ENCODE results near the gene BTF3L4.
"Not testable (repeated sequence)": the region's sequence is repeated elsewhere in the genome, so short reads cannot be mapped to it uniquely, and the experiment has no call there.

The BTF3L4 gene

GRCh38 chr1:52055866-52056162 is 281 bp upstream of the BTF3L4 start:
- no peak for DNase-seq

- no peak for DNase-seq
Measured at GRCh38 chr1:52056937-52057231, 789 bp downstream of the BTF3L4 start.

GRCh38 chr1:52057255-52057654 is 1.2 kb downstream of the BTF3L4 start:
- no peak for DNase-seq

- no peak for DNase-seq
Measured at GRCh38 chr1:52057876-52058415, 1.9 kb downstream of the BTF3L4 start.

- no peak for DNase-seq
Measured at GRCh38 chr1:52059321-52059720, 3.2 kb downstream of the BTF3L4 start.

- no peak for DNase-seq
Measured at GRCh38 chr1:52059888-52060287, 3.8 kb downstream of the BTF3L4 start.

GRCh38 chr1:52060822-52061221 is 4.7 kb downstream of the BTF3L4 start:
- DNase-seq: no peak

GRCh38 chr1:52063192-52063591 is 7.1 kb downstream of the BTF3L4 start:
- no peak for DNase-seq

- DNase-seq: no peak
Measured at GRCh38 chr1:52070704-52071103, 14.6 kb downstream of the BTF3L4 start.

- no peak for DNase-seq
Measured at GRCh38 chr1:52072291-52072690, 16.2 kb downstream of the BTF3L4 start.

- DNase-seq: not testable (repeated sequence)
Measured at GRCh38 chr1:52077277-52077676, 21.2 kb downstream of the BTF3L4 start.

GRCh38 chr1:52080014-52080415 is 23.9 kb downstream of the BTF3L4 start:
- DNase-seq: no peak

GRCh38 chr1:52087892-52088291 is 31.8 kb downstream of the BTF3L4 start:
- not testable (repeated sequence) for DNase-seq

GRCh38 chr1:52094300-52094699 is 38.2 kb downstream of the BTF3L4 start:
- DNase-seq: not testable (repeated sequence)

- no peak for DNase-seq
Measured at GRCh38 chr1:52096216-52096615, 40.1 kb downstream of the BTF3L4 start.

GRCh38 chr1:52098139-52098871 is 42.2 kb downstream of the BTF3L4 start:
- DNase-seq: no peak

- no peak for DNase-seq
Measured at GRCh38 chr1:52102336-52103013, 46.4 kb downstream of the BTF3L4 start.

- DNase-seq: no peak
Measured at GRCh38 chr1:52111492-52111891, 55.4 kb downstream of the BTF3L4 start.

GRCh38 chr1:52112489-52112888 is 56.4 kb downstream of the BTF3L4 start:
- no peak for DNase-seq

GRCh38 chr1:52119301-52120079 is 63.4 kb downstream of the BTF3L4 start:
- DNase-seq: no peak

GRCh38 chr1:52122384-52122783 is 66.3 kb downstream of the BTF3L4 start:
- no peak for DNase-seq

GRCh38 chr1:52123622-52124021 is 67.5 kb downstream of the BTF3L4 start:
- no peak for DNase-seq

GRCh38 chr1:52125736-52126359 is 69.8 kb downstream of the BTF3L4 start:
- no peak for DNase-seq

Data from NCI-H1417 treated with DMSO at 0.1 percent for 48 hours (cell line).